Glutamatergic neuron (in vitro differentiated cells): ENCODE data around the gene GGA1. TPM values are rescaled to one million over a fixed set of nuclear protein-coding genes. Genes with fewer than 3 reads are reported as not detected.

Source experiments
- DNase-seq: peaks from one replicate; pipeline ENCODE4 v3.0.0; 2022
- H3K27ac Mint-ChIP-seq: one replicate; pipeline ENCODE4 v1.8.0; 2020; ENCODE audit warnings: mild to moderate bottlenecking, mixed read lengths, inconsistent platforms; ENCODE audit not compliant: unreplicated experiment
- H3K27me3 Mint-ChIP-seq: one replicate; pipeline ENCODE4 v1.8.0; 2020; ENCODE audit warnings: mild to moderate bottlenecking, moderate library complexity, mixed read lengths, inconsistent platforms; ENCODE audit not compliant: unreplicated experiment
- H3K36me3 Mint-ChIP-seq: one replicate; pipeline ENCODE4 v1.8.0; 2020; ENCODE audit warnings: mild to moderate bottlenecking, mixed read lengths, inconsistent platforms; ENCODE audit not compliant: unreplicated experiment
- H3K4me1 Mint-ChIP-seq: one replicate; pipeline ENCODE4 v1.8.0; 2020; ENCODE audit warnings: mild to moderate bottlenecking, low read depth, mixed read lengths, inconsistent platforms; ENCODE audit not compliant: unreplicated experiment
- H3K4me3 Mint-ChIP-seq: one replicate; pipeline ENCODE4 v1.8.0; 2020; ENCODE audit warnings: mild to moderate bottlenecking, mixed read lengths, inconsistent platforms; ENCODE audit not compliant: unreplicated experiment
- H3K9me3 Mint-ChIP-seq: one replicate; pipeline ENCODE4 v1.8.0; 2020; ENCODE audit warnings: mild to moderate bottlenecking, moderate library complexity, mixed read lengths, inconsistent platforms; ENCODE audit not compliant: unreplicated experiment
- CTCF ChIP-seq: fragments of 200-600 bp; sonication (generic); IDR thresholded peaks from one replicate; pipeline ENCODE4 v1.5.0; 2021; ENCODE audit not compliant: partially characterized antibody, unreplicated experiment
- total RNA-seq: library from RNA; stranded (reverse); fragmentation: NEBNext Ultra II Directional; extraction: Animal tissue kit (Norgen Biotek cat#: 25700); gene quantifications from one replicate; pipeline ENCODE4 v1.2.1, GENCODE V29; 2021; ENCODE audit not compliant: unreplicated experiment

GGA1 gene
- total RNA-seq, 1 donor from 2014 or later = 104 TPM

- no peaks in the 10 kb centered on the region for H3K36me3 Mint-ChIP-seq
- peaks cover 2% of the 10 kb centered on the region for H3K9me3 Mint-ChIP-seq
- DNase-seq = no peak
- H3K4me3 Mint-ChIP-seq = no peak overlapping the region
- H3K27me3 Mint-ChIP-seq = peaks cover 2% of the 10 kb centered on the region
- TF ChIP-seq CTCF = no peak
- H3K27ac Mint-ChIP-seq = no peak overlapping the region
- H3K4me1 Mint-ChIP-seq = peaks cover 7% of the 10 kb centered on the region
Measured at GRCh38 chr22:37627545-37627944, 18.9 kb downstream of the GGA1 start.

- TF ChIP-seq CTCF = no peak
- H3K27me3 Mint-ChIP-seq = peaks cover 6% of the 10 kb centered on the region
Measured at GRCh38 chr22:37628830-37629229, 20.2 kb downstream of the GGA1 start.

GRCh38 chr22:37629928-37630327 is 21.3 kb downstream of the GGA1 start:
- Mint-ChIP-seq H3K4me1 (peaks cover 14% of the 10 kb centered on the region), H3K9me3 (peaks cover 10% of the 10 kb centered on the region), H3K36me3 (no peaks in the 10 kb centered on the region), H3K4me3 (no peak overlapping the region), H3K27ac (no peak overlapping the region), H3K27me3 (peaks cover 7% of the 10 kb centered on the region)
- TF ChIP-seq CTCF = no peak
- no peak for DNase-seq

More at GRCh38 chr22:37628830-37629229, 20.2 kb downstream of the GGA1 start:
- Mint-ChIP-seq H3K4me3 (no peak overlapping the region), H3K4me1 (peaks cover 10% of the 10 kb centered on the region), H3K9me3 (peaks cover 4% of the 10 kb centered on the region), H3K27ac (no peak overlapping the region), H3K36me3 (no peaks in the 10 kb centered on the region)
- no peak for DNase-seq

GRCh38 chr22:37630839-37631435 is 22.3 kb downstream of the GGA1 start:
- TF ChIP-seq CTCF = no peak
- Mint-ChIP-seq H3K36me3 (no peaks in the 10 kb centered on the region), H3K27ac (no peak overlapping the region), H3K4me1 (peaks cover 12% of the 10 kb centered on the region), H3K9me3 (peaks cover 8% of the 10 kb centered on the region), H3K4me3 (no peak overlapping the region), H3K27me3 (peaks cover 7% of the 10 kb centered on the region)
- DNase-seq = no peak

- Mint-ChIP-seq H3K27me3 (peaks cover 7% of the 10 kb centered on the region), H3K9me3 (peaks cover 8% of the 10 kb centered on the region), H3K27ac (no peak overlapping the region), H3K4me1 (peaks cover 12% of the 10 kb centered on the region), H3K36me3 (no peaks in the 10 kb centered on the region), H3K4me3 (no peak overlapping the region)
- TF ChIP-seq CTCF = no peak
- no peak for DNase-seq
Measured at GRCh38 chr22:37631448-37632173, 23.0 kb downstream of the GGA1 start.
